ENCODE data around the gene ICAM1. TPM values are rescaled to one million over a fixed set of nuclear protein-coding genes. Genes with fewer than 3 reads are reported as not detected.

The ICAM1 gene
- polyA plus RNA-seq, 1 donor from 2014 or later = not detected

DNA sequence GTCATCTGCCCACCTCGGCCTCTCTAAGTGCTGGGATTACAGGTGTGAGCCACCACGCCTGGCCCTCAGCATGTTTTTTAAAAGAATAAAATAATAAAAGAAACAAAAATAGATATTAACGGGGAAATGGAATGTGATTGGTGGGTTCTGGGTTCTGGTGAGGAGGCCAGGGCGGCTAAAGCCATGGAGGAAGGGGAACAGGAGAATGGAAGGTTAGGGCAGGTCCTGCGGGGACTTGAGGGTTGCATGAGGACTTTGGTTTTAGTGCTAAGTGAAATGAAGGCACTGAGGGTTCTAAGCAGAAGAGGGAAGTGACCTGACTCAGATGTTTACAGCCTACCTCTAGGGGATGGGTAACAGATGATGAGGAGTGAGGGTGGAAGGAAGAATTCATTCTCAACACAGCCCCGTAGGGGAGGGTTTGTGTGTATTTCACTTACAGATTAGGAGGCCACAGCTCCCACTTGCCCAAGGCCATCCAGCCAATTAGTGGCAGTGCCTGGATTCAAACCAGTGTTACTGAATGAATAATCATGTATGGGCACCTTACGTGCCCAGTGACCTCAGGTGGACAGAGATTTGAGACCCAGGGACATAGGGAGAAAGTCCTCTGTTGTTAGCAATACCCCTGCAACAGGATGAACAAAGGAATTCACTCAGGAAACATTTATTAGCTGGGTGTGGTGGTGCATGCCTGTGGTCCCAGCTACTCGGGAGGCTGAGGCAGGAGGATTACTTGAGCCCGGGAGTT lies 25.6 kb upstream of the ICAM1 start:
- H3K9ac ChIP-seq (ENCODE audit: low read length) = no peak overlapping the region
- H4K20me1 ChIP-seq (ENCODE audit: insufficient read depth) = no peaks in the 10 kb centered on the region
- no peaks in the 10 kb centered on the region for H3F3A ChIP-seq (ENCODE audit: insufficient read depth, low read length, poor library complexity, severe bottlenecking)
- TF ChIP-seq, protein P1, sequence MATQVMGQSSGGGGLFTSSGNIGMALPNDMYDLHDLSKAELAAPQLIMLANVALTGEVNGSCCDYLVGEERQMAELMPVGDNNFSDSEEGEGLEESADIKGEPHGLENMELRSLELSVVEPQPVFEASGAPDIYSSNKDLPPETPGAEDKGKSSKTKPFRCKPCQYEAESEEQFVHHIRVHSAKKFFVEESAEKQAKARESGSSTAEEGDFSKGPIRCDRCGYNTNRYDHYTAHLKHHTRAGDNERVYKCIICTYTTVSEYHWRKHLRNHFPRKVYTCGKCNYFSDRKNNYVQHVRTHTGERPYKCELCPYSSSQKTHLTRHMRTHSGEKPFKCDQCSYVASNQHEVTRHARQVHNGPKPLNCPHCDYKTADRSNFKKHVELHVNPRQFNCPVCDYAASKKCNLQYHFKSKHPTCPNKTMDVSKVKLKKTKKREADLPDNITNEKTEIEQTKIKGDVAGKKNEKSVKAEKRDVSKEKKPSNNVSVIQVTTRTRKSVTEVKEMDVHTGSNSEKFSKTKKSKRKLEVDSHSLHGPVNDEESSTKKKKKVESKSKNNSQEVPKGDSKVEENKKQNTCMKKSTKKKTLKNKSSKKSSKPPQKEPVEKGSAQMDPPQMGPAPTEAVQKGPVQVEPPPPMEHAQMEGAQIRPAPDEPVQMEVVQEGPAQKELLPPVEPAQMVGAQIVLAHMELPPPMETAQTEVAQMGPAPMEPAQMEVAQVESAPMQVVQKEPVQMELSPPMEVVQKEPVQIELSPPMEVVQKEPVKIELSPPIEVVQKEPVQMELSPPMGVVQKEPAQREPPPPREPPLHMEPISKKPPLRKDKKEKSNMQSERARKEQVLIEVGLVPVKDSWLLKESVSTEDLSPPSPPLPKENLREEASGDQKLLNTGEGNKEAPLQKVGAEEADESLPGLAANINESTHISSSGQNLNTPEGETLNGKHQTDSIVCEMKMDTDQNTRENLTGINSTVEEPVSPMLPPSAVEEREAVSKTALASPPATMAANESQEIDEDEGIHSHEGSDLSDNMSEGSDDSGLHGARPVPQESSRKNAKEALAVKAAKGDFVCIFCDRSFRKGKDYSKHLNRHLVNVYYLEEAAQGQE (IDR thresholded peaks at IDR 0.05; ENCODE audit: borderline replicate concordance) = no peak
- TF ChIP-seq EZH2 (IDR thresholded peaks at IDR 0.05; ENCODE audit: borderline replicate concordance, insufficient read depth, low read length, poor library complexity, severe bottlenecking) (no peak), POLR2AphosphoS5 (IDR thresholded peaks at IDR 0.05) (no peak), EP300 (conservative IDR thresholded peaks at IDR 0.05; ENCODE audit: poor library complexity, severe bottlenecking) (no peak), RAD21 (conservative IDR thresholded peaks at IDR 0.05) (no peak), TAF1 (IDR thresholded peaks at IDR 0.05; ENCODE audit: low read depth) (no peak), SMC3 (conservative IDR thresholded peaks at IDR 0.05; ENCODE audit: poor library complexity) (no peak), MXI1 (conservative IDR thresholded peaks at IDR 0.05; ENCODE audit: poor library complexity, severe bottlenecking) (no peak)
- TF ChIP-seq, protein P2, sequence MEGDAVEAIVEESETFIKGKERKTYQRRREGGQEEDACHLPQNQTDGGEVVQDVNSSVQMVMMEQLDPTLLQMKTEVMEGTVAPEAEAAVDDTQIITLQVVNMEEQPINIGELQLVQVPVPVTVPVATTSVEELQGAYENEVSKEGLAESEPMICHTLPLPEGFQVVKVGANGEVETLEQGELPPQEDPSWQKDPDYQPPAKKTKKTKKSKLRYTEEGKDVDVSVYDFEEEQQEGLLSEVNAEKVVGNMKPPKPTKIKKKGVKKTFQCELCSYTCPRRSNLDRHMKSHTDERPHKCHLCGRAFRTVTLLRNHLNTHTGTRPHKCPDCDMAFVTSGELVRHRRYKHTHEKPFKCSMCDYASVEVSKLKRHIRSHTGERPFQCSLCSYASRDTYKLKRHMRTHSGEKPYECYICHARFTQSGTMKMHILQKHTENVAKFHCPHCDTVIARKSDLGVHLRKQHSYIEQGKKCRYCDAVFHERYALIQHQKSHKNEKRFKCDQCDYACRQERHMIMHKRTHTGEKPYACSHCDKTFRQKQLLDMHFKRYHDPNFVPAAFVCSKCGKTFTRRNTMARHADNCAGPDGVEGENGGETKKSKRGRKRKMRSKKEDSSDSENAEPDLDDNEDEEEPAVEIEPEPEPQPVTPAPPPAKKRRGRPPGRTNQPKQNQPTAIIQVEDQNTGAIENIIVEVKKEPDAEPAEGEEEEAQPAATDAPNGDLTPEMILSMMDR (IDR thresholded peaks at IDR 0.05; ENCODE audit: poor library complexity, severe bottlenecking) = no peak
- no peak overlapping the region for H2AFZ ChIP-seq (ENCODE audit: low read depth, low read length)
- no peaks in the 10 kb centered on the region for H3K9me3 ChIP-seq (ENCODE audit: low read length)
- H3K4me3 ChIP-seq (ENCODE audit: low read length) = no peak overlapping the region
- no peak overlapping the region for H3K4me2 ChIP-seq (ENCODE audit: low read length)
- H3K79me2 ChIP-seq (replicated peaks; ENCODE audit: insufficient read depth, low read length) = no peaks in the 10 kb centered on the region
- no peaks in the 10 kb centered on the region for H3K9me2 ChIP-seq (ENCODE audit: insufficient read depth, low read length)
- no peaks in the 10 kb centered on the region for H3K27me3 ChIP-seq (ENCODE audit: insufficient read depth, low read depth, low read length)
- H3K36me3 ChIP-seq (ENCODE audit: insufficient read depth, low read length) = no peaks in the 10 kb centered on the region
- H3K27ac ChIP-seq (ENCODE audit: low read length) = no peak overlapping the region

DNA sequence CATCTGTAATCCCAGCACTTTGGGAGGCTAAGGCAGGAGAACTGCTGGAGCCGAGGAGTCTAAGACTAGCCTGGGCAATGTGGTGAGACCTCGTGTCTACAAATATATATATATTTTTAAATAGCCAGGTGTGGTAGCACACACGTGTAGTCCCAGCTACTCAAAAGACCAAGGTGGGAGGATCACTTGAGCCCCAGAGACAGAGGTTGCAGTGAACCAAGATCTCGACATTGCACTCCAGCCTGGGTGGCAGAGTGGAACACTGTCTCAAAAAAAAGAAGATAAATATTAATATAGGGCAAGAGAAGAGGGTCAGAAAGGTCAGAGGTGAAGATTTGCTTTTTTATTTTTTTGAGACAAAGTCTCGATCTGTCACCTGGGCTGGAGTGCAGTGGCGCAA lies 24.4 kb upstream of the ICAM1 start:
- TF ChIP-seq MXI1 (conservative IDR thresholded peaks at IDR 0.05; ENCODE audit: poor library complexity, severe bottlenecking) = no peak
- no peak for TF ChIP-seq EZH2 (IDR thresholded peaks at IDR 0.05; ENCODE audit: borderline replicate concordance, insufficient read depth, low read length, poor library complexity, severe bottlenecking)
- TF ChIP-seq, protein P2 (IDR thresholded peaks at IDR 0.05; ENCODE audit: poor library complexity, severe bottlenecking) = no peak
- no peak for TF ChIP-seq POLR2AphosphoS5 (IDR thresholded peaks at IDR 0.05)
- no peak for TF ChIP-seq EP300 (conservative IDR thresholded peaks at IDR 0.05; ENCODE audit: poor library complexity, severe bottlenecking)
- no peak for TF ChIP-seq RAD21 (conservative IDR thresholded peaks at IDR 0.05)
- TF ChIP-seq TAF1 (IDR thresholded peaks at IDR 0.05; ENCODE audit: low read depth) = no peak
- TF ChIP-seq SMC3 (conservative IDR thresholded peaks at IDR 0.05; ENCODE audit: poor library complexity) = no peak
- TF ChIP-seq, protein P1 (IDR thresholded peaks at IDR 0.05; ENCODE audit: borderline replicate concordance) = no peak
- Histone ChIP-seq H3K9ac (ENCODE audit: low read length) (no peak overlapping the region), H3K36me3 (ENCODE audit: insufficient read depth, low read length) (no peaks in the 10 kb centered on the region), H3K27me3 (ENCODE audit: insufficient read depth, low read depth, low read length) (no peaks in the 10 kb centered on the region), H2AFZ (ENCODE audit: low read depth, low read length) (no peak overlapping the region), H3K27ac (ENCODE audit: low read length) (no peak overlapping the region), H3K4me3 (ENCODE audit: low read length) (no peak overlapping the region), H3K79me2 (replicated peaks; ENCODE audit: insufficient read depth, low read length) (no peaks in the 10 kb centered on the region), H3K9me3 (ENCODE audit: low read length) (no peaks in the 10 kb centered on the region), H4K20me1 (ENCODE audit: insufficient read depth) (no peaks in the 10 kb centered on the region), H3K9me2 (ENCODE audit: insufficient read depth, low read length) (no peaks in the 10 kb centered on the region), H3F3A (ENCODE audit: insufficient read depth, low read length, poor library complexity, severe bottlenecking) (no peaks in the 10 kb centered on the region), H3K4me2 (ENCODE audit: low read length) (no peak overlapping the region)
